Fibroblast of skin of scalp (primary cell): ENCODE data around the gene GSTK1.
A peak's percentile ranks its signal among the peaks of the same experiment; 100 is the strongest.
"Not testable (repeated sequence)": the region's sequence is repeated elsewhere in the genome, so short reads cannot be mapped to it uniquely, and the experiment has no call there.

Source experiments
- DNase-seq: peaks from one replicate; pipeline ENCODE4 v3.0.0-alpha.2; 2013

Gene GSTK1

DNA sequence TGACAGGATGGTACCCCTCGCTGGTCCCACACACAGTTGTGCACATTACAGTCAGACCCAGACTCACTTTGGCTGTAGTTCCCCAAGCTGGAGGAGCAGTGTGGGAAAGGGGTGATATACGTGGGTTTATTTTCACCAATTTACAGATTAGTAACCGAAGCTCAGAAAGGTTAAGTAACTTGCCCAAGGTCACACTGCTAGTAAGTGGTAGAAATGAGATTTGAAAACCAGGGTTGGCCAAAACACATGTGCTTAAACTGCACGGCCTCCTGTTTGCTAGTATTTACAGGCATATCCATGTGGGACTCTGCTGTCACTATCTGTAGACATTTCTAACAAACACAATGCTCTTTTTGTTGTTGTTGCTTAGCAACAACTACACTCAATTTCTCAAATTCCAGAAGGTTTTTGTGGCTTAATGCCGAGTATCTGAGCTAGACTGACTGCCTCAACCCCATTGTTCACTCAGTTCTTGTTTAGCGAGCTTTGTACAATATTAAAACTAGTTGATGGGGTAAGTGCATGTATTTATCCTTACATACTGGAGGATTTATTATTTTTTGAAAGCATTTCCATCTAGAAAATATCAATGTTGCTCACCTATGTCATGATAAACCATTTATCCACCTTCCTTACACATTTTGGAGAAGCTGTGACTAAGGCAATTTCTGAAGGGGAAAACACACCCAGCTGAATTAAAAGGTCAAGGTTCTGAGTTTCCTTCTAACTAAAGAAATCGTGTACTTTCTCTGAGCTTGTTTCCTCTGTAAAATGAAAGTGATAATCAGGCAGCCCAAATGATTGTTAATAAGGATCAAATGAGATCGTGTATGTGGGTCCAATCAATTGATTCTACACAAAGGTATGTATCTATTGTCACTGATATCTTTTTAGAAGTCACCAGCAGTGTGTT, 16.2 kb downstream of the GSTK1 start:
- peak; percentile 70 for DNase-seq

DNA sequence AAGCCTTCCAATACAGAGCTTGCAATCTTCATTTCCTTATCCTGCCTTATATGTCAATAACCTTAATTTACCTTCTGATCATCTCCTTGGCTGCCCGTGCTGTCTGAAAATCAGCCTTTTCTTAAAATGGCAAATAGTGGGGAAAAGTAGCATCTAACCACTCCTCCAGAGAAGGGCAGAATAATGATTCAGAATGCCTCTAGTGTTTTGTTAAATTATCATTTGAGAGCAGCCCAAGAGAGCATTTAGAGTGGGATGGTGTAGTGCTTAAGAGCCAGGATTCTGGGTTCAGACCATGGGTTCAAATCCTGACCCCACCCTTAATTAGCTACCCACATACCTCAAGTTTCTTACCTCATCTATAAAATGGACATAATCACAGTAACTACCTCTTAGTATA, 16.9 kb downstream of the GSTK1 start:
- no peak for DNase-seq

DNA sequence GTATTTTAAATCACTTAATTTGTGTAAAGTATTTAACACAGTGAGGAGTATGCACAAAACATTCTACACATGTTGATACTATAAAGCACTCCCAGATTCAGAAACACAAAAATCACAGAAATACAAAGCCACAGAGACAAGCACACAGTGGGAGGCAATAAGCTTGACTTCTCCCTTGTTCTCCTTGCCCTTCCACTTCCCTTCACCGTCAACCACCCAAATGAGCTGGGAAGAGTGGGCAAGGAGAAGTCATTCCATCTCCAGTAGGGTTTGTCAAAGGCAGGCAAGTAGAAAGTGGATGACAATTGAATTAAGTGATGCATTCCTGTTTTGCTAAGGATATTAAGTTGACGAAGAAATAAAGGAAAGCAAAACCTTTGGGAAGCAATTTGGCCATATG, 17.3 kb downstream of the GSTK1 start:
- DNase-seq, result no peak

DNA sequence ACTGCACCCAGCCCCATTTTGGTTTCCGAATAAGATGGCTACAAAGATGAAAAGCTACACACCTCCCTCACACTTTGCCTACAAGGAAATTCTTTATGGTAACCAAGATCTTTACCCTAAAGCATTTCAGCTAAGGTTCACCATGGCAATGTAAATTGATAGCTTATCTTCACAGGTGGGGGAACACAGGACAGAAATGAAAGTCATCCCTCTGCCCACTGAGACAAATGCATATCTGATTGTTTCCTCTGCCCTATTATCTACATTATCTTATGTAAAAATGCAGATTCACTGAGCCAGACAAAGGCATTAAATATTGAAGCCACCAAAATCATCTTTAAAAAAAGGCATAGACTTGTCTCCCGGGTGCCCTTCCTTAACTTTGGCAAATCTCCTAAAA, 18.3 kb downstream of the GSTK1 start:
- no peak for DNase-seq

DNA sequence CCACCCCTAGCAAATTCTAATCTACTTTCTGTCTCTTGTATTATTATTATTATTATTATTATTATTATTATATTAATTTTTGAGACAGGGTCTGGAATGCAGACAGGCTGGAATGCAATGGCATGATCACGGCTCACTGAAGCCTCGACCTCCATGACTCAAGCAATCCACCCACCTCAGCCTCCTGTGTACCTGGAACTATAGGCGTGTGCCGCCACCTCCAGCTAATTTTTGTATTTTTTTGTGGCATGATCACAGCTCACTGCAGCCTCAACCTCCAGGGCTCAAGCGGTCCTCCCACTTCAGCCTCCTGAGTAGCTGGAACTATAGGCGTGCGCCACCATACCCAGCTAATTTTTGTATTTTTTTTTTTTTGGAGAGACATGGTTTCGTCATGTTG, 18.9 kb downstream of the GSTK1 start:
- no peak for DNase-seq

DNA sequence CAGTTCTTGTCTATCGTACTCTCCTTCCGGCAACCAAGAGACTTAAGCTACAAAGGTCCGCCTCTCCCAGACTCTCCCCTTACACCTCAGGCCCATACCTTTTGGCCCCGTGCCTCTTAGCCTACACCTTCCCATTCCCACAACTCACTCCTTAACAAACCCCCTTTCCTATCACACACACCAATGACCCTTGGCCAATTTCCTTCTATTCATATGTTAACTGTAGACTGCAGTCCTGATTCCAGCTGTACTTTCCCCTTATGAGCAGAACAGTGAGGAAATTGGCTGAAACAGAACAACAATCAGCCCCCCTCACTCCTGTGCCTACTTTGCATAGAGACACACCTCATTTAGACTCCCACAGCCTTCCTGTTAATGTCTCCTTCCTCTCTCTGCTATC, 20.1 kb downstream of the GSTK1 start:
- DNase-seq, result no peak

DNA sequence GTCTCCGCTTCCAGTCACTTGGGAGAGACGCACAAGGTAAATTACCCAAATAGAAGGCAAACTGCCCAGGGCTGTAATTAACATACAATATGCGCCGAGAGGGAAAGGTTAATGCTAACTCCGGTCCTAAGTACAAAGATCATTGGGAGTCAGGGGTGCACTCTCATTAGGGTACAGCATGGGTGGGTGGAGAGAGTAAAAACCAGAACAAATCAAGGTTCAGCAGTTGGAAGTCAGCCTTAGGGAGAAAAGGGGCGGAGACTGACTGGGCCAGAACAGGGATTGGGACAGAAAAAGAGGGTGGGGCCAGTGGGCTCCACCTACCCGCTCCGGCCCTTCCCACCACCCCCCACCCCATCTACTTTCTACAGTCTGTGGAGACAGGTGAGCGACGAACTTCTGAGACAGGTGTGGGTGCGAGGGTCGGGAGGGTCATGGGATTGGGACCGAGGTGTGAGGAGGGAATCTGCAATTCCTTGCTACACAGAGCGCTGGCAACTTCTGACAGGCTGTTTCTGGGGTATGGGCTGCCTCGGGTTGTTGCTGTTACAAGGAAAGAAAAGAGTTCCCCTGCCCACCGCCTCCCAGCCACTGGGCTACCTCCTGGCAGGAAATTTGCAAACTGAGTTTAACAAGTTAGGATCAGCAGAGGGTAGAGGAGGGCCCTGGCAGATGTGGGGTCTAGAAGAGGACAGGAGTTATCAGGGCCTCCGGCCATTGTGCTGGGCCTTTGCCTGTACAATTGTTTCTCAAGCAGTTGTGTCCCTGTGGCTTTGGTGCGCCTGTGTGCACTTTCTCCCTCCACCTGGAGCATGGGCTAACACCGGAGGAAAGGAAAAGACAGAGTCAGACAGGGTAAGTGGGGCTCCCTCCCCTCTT, 21.6 kb downstream of the GSTK1 start, which contains the start of gene TMEM139:
TMEM139 (plus strand) TSS at position 368 of the 879 bp plus-strand sequence. CDS start 1,000 bp downstream, outside the sequence.
- DNase-seq, result no peak

DNA sequence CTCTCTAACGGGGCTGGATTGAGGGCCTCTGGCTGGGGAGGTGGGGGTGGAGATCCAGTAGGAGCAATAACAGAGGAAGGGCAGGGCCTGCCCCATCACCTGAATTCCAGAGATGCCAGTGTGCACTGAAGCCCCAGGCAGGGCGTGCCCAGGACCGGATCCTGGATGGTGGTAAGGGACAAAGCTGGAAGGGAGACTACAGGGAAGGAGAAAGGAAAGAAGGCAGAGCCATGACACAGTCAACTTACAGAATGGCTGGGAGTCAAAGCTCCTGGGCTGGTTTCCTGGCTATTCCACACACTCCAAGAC, 22.2 kb downstream of the GSTK1 start:
- no peak for DNase-seq

DNA sequence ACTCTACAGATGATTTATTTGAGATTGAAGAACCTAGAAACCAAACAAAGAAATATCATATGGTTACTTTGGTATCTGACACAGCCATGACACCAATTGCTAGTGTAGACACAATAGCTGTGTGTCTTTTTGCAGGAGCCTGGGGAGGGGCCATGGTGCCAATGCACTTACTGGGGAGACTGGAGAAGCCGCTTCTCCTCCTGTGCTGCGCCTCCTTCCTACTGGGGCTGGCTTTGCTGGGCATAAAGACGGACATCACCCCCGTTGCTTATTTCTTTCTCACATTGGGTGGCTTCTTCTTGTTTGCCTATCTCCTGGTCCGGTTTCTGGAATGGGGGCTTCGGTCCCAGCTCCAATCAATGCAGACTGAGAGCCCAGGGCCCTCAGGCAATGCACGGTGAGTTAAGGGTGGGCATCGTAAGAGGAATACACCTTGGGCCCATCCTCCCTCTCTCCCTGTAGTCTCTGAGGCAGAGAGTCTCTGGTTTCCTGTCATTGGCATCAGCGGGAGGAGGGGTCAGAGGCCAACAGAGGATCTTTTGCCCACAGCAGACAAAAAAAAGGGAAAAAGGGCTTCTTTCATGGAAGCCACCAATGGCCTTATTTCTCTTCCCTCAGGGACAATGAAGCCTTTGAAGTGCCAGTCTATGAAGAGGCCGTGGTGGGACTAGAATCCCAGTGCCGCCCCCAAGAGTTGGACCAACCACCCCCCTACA, 22.7 kb downstream of the GSTK1 start:
- no peak for DNase-seq

DNA sequence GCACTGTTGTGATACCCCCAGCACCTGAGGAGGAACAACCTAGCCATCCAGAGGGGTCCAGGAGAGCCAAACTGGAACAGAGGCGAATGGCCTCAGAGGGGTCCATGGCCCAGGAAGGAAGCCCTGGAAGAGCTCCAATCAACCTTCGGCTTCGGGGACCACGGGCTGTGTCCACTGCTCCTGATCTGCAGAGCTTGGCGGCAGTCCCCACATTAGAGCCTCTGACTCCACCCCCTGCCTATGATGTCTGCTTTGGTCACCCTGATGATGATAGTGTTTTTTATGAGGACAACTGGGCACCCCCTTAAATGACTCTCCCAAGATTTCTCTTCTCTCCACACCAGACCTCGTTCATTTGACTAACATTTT, 23.3 kb downstream of the GSTK1 start:
- DNase-seq, result no peak

DNA sequence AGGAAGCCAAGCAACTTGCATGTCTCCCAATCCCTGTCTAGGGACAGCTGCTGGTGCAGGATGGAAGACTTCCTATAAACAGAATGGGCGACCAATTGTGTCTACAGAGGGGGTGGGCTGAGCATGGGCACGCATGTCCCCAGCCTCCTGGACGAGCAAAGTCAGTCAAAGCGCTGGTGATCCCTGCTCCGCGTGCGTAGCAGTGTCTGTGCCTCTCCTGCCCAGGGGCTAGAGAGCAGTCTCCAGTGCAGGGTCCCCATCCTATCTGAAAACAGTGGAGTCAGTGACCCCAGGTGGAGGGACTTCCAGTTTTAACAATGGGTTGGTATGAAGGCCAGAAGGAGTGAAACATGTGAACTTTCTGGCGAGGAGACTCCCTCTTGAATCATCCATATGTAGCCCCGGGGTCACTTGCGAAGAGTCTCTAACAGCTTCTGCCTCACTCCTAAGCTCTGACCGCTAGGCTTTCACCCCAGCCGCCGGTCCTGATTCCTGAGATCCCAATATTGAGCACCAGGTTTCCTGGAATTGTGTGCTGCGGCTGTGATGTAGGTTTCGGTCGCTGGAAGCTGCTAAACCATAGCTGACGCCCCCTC, 24.2 kb downstream of the GSTK1 start:
- DNase-seq, result no peak

DNA sequence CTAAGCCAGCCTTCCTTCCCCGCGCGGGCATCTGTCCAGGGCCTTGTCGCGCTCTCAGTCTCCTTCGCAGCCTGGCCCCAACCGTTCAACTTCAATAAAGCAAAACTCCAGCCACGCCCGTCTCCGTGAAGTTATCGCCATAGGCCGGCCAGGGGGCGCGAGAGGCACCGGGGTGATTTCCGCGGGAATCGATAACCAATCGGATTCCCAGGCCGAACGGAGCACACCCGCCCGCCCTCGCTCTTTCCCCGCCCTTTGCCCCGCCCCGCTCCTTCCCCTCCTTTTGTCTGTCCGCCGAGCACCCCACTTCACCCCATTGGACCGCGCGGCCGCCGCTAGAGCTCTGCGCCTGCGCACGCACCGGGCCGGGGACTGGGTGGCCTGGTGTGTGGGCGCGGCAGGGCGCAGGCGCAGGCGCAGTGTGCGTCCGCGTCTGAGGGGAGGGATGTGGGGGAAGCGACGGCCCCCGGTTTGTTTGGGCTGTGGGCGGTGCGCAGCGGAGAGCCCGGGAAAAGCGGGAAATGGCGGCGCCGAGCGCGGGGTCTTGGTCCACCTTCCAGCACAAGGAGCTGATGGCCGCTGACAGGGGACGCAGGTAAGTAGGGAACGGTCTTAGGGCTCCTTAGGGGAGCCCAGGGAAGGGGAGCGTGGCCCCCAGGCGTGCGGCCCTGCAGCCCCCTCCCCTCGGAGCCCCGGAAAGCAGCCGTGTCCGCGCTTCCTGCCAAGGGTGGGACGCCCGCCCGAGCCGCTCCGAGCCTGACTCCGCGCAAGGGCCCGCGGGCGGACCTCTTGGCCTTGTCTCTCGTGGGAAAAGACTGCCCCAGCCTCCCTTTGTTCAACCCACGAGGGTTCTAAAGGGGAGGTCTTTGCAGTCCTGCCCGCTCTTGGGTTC, 24.9 kb downstream of the GSTK1 start, which contains the start of gene CASP2:
CASP2 (plus strand) TSS at position 417 of the 892 bp plus-strand sequence; CDS start at position 522, 105 bp downstream.
- peak; percentile 98 for DNase-seq

DNA sequence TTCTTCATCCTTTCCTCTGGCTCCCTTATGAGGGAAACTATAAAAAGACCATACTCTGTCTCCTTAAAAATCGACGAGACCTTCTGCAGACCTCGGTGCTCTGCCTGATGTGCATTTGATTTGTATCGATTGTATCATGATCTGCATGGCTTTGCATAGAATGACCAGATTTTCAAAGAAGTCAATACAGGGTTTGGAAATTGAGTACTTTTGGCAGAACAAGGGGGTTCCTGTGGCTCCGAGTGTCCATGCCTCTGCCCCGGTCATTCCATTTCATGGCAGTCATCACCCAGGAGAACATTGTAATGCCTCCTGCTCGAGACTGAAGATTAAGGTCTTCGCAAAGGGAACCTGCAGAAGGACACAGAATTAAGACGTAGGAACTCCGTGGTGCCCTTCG, 25.6 kb downstream of the GSTK1 start:
- DNase-seq, result no peak

DNA sequence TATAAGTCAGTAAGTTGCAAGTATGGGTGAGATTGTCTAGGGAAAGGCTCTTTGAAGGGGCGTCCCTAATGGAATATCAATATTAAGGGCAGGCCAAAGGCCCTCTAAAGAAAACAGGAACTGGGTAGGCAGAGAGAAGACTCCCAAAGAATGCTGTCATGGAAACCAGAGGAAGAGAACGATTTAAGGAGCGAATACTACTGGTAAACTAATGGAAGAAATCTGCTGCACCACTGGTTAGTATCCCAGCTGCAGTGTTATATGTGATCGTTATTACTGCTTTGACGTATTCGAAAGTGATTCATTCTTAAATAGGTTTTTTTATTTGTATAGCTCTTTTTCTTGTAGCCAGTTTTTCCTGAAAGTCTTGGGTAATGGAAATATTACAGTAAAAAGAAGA, 26.2 kb downstream of the GSTK1 start:
- DNase-seq, result no peak

DNA sequence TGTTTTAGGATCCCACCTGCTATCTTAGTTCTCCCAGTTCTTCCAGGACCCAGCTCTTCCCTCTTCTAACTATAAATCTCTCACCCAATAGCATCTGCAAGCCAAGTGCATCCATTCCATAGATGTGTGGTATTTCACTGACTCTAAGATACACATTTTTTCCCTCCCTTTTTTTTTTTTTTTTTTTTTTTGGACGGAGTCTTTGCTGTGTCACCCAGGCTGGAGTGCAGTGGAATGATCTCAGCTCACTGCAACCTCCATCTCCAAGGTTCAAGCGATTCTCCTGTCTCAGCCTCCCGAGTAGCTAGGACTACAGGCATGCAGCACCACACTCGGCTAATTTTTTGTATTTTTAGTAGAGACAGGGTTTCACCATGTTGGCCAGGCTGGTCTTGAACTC, 26.6 kb downstream of the GSTK1 start:
- not testable (repeated sequence) for DNase-seq

DNA sequence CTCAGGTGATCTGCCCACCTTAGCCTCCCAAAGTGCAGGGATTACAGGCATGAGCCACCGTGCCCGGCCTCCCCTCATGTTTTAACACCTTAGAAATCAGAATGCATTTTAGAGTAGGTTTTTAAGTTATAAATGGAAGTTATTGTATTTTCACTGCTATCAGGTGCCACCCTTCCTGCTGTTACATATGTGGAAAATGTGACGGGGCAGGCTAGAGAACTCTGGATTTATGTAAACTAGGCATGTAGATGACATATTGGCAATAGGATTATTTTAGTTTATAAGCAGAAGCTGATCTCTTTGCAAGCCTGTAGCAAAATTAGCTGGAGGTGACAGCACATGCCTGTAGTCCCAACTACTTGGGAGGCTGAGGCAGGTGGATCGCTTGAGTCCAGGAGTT, 27.1 kb downstream of the GSTK1 start:
- DNase-seq, result no peak

DNA sequence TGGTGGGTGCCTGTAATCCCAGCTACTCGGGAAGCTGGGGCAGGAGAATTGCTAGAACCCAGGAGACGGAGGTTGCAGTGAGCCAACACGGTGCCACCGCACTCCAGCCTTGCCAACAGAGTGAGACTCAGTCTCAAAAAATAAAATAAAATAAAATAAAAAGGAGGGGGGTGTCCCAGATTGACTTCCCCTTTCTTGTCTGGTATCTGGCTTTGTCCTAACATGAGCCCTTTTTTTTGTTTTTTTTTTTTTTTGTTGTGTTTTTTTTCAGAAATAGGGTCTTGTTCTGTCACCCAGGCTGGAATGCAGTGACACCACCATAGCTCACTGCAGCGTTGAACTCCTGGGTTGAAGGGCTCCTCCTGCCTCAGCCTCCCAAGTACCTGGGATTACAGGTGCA, 29.6 kb downstream of the GSTK1 start:
- no peak for DNase-seq

DNA sequence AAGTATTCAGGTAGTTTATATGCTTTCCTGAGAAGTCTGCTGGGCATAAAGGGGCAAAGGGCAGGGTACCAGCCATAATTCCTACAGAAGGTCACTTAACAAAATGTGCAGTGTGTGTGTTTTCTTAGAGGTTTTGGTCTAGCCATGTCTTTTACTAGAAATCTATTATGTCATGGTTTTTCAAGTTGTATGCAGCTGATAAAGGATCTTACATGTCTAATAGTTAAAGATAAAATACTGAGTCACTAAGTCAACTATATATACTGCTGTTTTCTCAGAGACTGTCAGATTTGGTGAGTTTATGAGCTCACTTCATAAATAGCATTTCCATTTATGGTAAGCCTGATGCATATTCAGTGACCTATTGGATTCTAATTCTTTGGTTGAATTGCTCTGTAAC, 32.6 kb downstream of the GSTK1 start:
- peak; percentile 84 for DNase-seq

DNA sequence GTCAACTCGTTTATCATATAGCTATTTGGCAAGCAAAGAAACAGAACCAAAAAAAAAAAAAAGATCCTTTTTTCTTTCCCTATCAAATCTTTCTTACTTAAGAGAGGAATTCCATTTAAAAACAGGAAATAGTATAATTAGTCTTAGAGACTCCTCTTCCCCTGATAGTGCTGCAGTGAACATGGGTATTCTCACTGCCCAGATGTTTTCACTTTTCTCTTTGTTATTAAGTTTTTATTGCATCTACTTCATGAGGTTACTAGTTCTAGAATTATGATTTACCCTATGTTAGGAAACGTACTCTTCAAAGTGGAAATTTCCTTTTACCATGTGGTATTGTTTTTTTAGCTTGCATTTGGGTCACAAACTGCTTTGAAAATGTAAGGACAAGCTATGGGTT, 33.4 kb downstream of the GSTK1 start:
- DNase-seq, result peak; percentile 25

DNA sequence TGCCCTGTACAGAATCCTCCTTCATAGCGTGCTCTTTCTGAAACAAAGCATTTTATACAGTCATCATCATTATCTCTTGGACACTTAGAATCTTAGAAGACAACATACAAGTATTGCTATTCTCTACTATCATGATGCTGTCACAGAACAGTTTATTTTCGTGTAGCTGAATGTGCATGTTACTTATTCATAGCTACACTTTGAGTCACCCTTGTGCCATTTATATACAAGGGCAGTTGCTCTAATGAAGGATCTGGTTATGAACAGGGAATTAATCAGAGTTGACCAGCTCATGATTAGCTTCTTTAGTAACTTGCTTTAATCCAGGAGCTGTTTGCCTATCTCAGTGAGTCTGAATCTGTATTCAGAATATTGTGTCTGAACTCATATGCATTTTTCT, 36.1 kb downstream of the GSTK1 start:
- DNase-seq, result no peak

DNA sequence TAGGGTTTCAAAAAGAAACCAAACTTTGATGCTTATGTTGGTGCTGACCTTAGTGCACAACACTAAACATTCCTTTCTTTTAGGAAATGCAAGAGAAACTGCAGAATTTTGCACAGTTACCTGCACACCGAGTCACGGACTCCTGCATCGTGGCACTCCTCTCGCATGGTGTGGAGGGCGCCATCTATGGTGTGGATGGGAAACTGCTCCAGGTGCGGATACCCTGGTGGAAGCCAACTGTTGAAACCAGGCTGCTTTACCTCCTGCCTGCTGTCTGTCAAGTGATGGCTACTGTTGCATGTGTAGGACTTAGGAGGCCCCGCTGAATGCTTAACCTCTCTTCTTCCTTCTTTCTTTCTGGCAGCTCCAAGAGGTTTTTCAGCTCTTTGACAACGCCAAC, 36.6 kb downstream of the GSTK1 start:
- no peak for DNase-seq
